ENCODE measurements around the gene GJB1.
"Not testable (repeated sequence)": the region's sequence is repeated elsewhere in the genome, so short reads cannot be mapped to it uniquely, and the experiment has no call there.

DNA sequence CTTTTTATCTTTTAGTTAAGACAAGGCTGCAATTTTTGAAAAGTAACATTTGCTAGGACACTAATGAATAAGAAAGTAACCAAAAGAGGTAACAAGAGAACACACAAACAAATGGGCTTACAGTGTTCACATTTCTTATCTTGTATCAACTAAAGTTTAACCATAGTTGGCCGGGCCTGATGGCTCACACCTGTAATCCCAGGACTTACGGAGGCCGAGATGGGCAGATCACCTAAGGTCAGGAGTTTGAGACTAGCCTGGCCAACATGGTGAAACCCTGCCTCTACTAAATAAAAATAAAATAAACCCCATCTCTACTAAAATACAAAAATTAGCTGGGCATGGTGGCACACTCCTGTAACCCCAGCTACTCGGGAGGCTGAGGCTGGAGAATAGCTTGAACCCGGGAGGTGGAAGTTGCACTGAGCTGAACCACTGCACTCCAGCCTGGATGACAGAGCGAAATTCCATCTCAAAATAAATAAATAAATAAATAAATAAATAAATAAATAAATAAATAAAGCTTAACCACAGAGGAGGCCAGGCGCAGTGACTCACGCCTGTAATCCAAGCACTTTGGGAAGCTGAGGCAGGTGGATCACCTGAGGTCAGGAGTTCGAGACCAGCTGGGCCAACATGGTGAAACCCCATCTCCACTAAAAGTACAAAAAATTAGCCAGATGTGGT is 42.3 kb upstream of the GJB1 start:
- TF ChIP-seq, protein P1, sequence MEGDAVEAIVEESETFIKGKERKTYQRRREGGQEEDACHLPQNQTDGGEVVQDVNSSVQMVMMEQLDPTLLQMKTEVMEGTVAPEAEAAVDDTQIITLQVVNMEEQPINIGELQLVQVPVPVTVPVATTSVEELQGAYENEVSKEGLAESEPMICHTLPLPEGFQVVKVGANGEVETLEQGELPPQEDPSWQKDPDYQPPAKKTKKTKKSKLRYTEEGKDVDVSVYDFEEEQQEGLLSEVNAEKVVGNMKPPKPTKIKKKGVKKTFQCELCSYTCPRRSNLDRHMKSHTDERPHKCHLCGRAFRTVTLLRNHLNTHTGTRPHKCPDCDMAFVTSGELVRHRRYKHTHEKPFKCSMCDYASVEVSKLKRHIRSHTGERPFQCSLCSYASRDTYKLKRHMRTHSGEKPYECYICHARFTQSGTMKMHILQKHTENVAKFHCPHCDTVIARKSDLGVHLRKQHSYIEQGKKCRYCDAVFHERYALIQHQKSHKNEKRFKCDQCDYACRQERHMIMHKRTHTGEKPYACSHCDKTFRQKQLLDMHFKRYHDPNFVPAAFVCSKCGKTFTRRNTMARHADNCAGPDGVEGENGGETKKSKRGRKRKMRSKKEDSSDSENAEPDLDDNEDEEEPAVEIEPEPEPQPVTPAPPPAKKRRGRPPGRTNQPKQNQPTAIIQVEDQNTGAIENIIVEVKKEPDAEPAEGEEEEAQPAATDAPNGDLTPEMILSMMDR (IDR thresholded peaks at IDR 0.05) = not testable (repeated sequence)
- TF ChIP-seq EZH2 (IDR thresholded peaks at IDR 0.05; ENCODE audit: borderline replicate concordance, insufficient read depth, low read depth, low read length, poor library complexity, severe bottlenecking) = not testable (repeated sequence)
